ENCODE data around the gene SERINC5. TPM values are rescaled to one million over a fixed set of nuclear protein-coding genes. Genes with fewer than 3 reads are reported as not detected.
"Not testable (repeated sequence)": the region's sequence is repeated elsewhere in the genome, so short reads cannot be mapped to it uniquely, and the experiment has no call there.

SERINC5 gene
- total RNA-seq, 2 experiments from 2014 or later, result 28.1 to 36.0 TPM

DNA sequence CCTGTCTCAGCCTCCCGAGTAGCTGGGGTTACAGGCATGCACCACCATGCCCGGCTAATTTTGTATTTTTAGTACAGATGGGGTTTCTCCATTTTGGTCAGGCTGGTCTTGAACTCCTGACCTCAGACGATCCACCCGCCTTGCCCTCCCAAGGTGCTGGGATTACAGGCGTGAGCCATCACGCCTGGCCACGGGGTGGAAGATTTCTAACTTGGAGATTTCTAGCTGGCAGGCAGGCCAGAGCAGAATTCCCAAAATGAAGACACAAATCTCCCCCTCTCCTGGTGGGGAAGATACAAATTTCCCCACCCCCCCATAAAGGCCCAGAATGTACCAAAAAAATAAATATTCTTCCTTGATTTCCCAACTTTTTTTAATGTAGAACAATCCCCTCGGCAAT is 101.6 kb downstream of the SERINC5 start:
- POLR2A ChIA-PET; DNase-seq; H3K9me3 Mint-ChIP-seq (ENCODE audit: low read depth); ATAC-seq; H3K4me3 Mint-ChIP-seq; intact Hi-C loops (cut with DNase I, micrococcal nuclease); H3K27me3 Mint-ChIP-seq: not testable (repeated sequence)
- Mint-ChIP-seq H3K27ac (peak overlapping the region; percentile 55), H3K4me1 (peaks cover 64% of the 10 kb centered on the region), H3K36me3 (ENCODE audit: low read depth) (peaks cover 59% of the 10 kb centered on the region)
- CTCF ChIA-PET, result interaction anchor here (0.5 kb wide), 1 partner anchor 560 kb away, joined by 4 read pairs; no protein-coding TSS in a partner anchor

DNA sequence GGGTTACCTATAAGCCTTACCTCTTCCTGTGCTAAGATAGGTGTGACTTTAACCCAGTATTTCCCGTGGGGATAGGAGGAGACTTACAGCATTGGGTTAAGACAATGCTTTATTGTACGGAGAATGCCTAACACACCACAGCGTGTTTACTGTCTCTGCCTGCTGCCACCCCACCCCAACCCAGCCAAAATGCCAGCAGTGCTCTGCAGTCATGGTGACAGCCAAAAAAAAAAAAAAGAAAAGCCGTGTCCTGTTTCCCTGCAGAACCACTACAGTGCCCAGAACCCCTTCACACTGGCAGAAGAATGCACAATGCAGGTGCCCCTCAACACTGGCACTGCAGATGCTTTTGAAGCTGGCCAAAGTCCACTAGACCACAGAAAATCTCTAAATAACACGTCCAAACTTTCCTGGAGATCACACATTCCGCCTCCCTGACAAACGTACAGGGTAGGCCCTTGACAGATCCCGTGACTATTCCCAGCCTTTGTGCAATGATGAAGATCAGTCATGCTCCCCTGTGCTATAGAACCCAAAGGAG is 102.2 kb downstream of the SERINC5 start:
- Mint-ChIP-seq H3K4me1 (peaks cover 61% of the 10 kb centered on the region), H3K27me3 (no peaks in the 10 kb centered on the region), H3K4me3 (no peak overlapping the region), H3K9me3 (ENCODE audit: low read depth) (no peaks in the 10 kb centered on the region), H3K36me3 (ENCODE audit: low read depth) (peaks cover 60% of the 10 kb centered on the region), H3K27ac (peak overlapping the region; percentile 83)
- ChIA-PET CTCF (interaction anchor here (0.5 to 1.7 kb wide), 3 partner anchors 12 to 561 kb away, joined by 3 to 8 read pairs (median 4); no protein-coding TSS in a partner anchor), POLR2A (no interaction called here)
- no peak for ATAC-seq
- DNase-seq, result no peak
- intact Hi-C loops (cut with DNase I, micrococcal nuclease), result no loop called here

DNA sequence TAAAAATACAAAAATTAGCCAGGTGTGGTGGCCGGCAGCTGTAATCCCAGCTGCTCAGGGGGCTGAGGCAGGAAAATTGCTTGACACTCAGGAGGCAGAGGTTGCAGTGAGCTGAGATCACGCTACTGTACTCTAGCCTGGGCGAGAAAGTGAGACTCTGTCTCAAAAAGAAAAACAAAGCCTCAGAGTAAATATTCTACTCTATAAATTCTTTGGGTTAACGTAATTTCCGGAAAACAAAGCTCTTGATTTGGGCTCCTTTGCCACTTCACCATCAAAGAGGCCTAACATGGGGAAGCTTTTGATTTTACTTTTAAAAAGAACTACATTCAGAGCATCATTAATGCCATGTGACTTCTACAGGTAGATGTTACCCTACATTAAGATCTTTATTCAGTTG is 103.1 kb downstream of the SERINC5 start:
- H3K36me3 Mint-ChIP-seq (ENCODE audit: low read depth), result peaks cover 56% of the 10 kb centered on the region
- H3K4me3 Mint-ChIP-seq, result peak overlapping the region; percentile 22
- ATAC-seq (peak; percentile 66), DNase-seq (no peak)
- peaks cover 55% of the 10 kb centered on the region for H3K4me1 Mint-ChIP-seq
- no peaks in the 10 kb centered on the region for H3K27me3 Mint-ChIP-seq
- intact Hi-C loops (cut with DNase I, micrococcal nuclease), result no loop called here
- ChIA-PET POLR2A (interaction anchor here (0.6 kb wide), 2 partner anchors 83 to 1167 kb away, joined by 3 to 4 read pairs; no protein-coding TSS in a partner anchor), CTCF (interaction anchor here (1.0 to 1.7 kb wide), 2 partner anchors 11 to 61 kb away, joined by 4 to 8 read pairs; no protein-coding TSS in a partner anchor)
- no peaks in the 10 kb centered on the region for H3K9me3 Mint-ChIP-seq (ENCODE audit: low read depth)
- H3K27ac Mint-ChIP-seq, result peak overlapping the region; percentile 83

DNA sequence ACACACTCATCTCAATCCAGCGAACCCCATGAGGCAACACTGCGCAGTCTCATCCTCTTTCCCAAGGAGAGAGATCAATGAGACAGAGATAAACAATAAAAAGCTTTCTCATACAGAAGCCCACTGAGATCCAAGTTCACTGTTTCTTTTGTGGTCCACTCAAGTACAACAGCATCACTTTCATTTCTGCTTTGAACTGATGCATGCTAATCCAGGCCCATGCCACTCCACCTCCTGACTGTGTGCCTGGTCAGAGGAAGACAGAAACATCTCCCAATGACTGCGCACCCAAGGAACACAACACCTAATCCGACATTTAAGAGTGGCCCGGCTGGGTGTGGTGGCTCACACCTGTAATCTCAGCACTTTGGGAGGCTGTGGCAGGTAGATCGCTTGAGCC is 104.0 kb downstream of the SERINC5 start:
- Mint-ChIP-seq H3K9me3 (ENCODE audit: low read depth) (no peaks in the 10 kb centered on the region), H3K27me3 (no peaks in the 10 kb centered on the region), H3K4me1 (peaks cover 60% of the 10 kb centered on the region), H3K36me3 (ENCODE audit: low read depth) (peaks cover 59% of the 10 kb centered on the region), H3K27ac (peak overlapping the region; percentile 89), H3K4me3 (no peak overlapping the region)
- ChIA-PET CTCF (interaction anchor here (0.9 to 1.7 kb wide), 2 partner anchors 10 to 53 kb away, joined by 3 to 8 read pairs; no protein-coding TSS in a partner anchor), POLR2A (interaction anchor here (0.6 kb wide), 1 partner anchor 72 kb away, joined by 3 read pairs; no protein-coding TSS in a partner anchor)
- intact Hi-C loops (cut with DNase I, micrococcal nuclease), result no loop called here
- DNase-seq, result no peak
- ATAC-seq, result peak; percentile 30

DNA sequence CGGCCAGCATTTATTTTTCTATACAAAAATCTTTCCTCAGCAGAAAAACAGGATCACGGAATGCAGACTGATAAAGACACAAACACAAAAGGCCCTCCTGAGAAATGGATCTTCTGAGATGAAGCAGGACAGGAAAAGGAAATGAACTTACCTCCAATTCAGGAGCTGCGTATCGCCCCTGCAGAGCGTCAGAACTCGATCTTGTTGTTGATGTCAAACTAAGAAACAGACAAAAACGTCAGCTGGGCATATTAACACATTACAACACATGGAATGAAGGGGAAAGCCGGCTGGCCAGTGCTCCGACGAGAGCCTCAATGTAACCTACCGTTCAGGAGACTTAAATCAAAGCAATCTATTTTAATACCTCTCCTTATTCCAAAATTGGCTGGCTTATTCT is 105.1 kb downstream of the SERINC5 start:
- intact Hi-C loops (cut with DNase I, micrococcal nuclease), result no loop called here
- H3K27me3 Mint-ChIP-seq, result no peaks in the 10 kb centered on the region
- H3K4me3 Mint-ChIP-seq, result peak overlapping the region; percentile 28
- peaks cover 62% of the 10 kb centered on the region for H3K4me1 Mint-ChIP-seq
- ATAC-seq (peak; percentile 21), DNase-seq (peak; percentile 42)
- ChIA-PET CTCF (interaction anchor here (1.1 kb wide), 1 partner anchor 54 kb away, joined by 3 read pairs; no protein-coding TSS in a partner anchor), POLR2A (interaction anchor here (1.0 kb wide), 1 partner anchor 99 kb away, joined by 12 read pairs; no protein-coding TSS in a partner anchor)
- H3K9me3 Mint-ChIP-seq (ENCODE audit: low read depth), result no peaks in the 10 kb centered on the region
- peaks cover 60% of the 10 kb centered on the region for H3K36me3 Mint-ChIP-seq (ENCODE audit: low read depth)
- H3K27ac Mint-ChIP-seq, result peak overlapping the region; percentile 89

DNA sequence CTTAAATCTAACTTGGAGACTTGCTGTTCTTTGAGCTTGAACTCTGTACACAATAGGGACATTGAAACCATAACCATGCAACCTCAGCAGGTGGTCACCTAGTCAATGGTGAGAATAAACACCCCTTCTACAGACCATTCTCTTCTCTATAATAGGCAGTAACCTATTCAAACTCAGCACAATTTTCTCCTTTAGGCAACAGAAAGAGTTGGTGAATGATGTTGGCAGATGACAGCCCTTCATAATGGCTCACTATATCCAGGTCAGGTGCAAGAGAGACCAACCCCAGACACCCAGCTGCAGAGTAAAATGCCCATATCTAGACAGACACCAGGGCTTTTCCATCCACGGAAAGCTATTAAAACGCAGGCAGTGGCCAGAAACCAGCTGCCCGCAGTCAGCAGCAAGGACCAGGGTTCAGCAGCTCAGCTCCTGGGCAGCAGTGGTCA is 106.7 kb downstream of the SERINC5 start:
- Mint-ChIP-seq H3K4me3 (no peak overlapping the region), H3K9me3 (ENCODE audit: low read depth) (no peaks in the 10 kb centered on the region), H3K36me3 (ENCODE audit: low read depth) (peaks cover 62% of the 10 kb centered on the region), H3K27ac (no peak overlapping the region), H3K4me1 (peaks cover 63% of the 10 kb centered on the region), H3K27me3 (no peaks in the 10 kb centered on the region)
- ChIA-PET CTCF (interaction anchor here (0.8 to 2.2 kb wide), 3 partner anchors 20 to 369 kb away, joined by 3 to 7 read pairs (median 4); no protein-coding TSS in a partner anchor), POLR2A (no interaction called here)
- ATAC-seq (no peak), DNase-seq (no peak)
- intact Hi-C loops (cut with DNase I, micrococcal nuclease), result no loop called here

DNA sequence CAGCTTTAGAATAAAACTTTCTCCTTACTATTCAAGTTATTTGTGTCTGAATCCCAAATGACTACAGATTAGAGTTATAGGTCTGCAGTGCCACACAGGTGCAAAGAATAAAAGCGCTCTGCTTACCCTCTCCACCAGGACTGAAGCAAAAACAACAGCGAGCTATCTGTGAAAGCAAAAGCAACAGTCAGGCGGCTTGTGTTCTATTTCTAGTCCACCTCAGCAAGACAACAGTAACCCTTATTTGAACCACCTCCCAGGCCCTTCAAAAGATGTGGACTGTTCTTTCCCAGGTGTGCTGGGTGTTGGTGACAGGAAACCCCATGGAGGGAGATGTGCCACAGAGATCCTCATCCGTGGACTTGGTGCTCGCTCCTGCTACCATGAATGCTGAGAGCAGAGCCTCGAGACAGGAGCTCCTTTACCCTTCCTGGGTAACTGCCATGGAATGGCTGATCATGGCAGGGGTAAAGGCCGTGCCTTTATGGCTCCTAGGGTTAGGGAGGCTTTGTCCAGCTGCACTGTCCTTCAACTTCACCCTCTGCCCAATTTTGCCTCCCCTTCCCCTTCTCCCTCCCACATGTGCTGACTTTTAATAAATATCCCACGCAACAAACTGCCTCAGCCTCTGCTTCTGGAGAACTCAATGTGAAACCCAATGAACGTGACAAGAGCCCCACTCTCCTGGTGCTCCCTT is 108.6 kb downstream of the SERINC5 start:
- Mint-ChIP-seq H3K4me1 (peaks cover 63% of the 10 kb centered on the region), H3K27ac (peak overlapping the region; percentile 58)
- intact Hi-C loops (cut with DNase I, micrococcal nuclease), result no loop called here

DNA sequence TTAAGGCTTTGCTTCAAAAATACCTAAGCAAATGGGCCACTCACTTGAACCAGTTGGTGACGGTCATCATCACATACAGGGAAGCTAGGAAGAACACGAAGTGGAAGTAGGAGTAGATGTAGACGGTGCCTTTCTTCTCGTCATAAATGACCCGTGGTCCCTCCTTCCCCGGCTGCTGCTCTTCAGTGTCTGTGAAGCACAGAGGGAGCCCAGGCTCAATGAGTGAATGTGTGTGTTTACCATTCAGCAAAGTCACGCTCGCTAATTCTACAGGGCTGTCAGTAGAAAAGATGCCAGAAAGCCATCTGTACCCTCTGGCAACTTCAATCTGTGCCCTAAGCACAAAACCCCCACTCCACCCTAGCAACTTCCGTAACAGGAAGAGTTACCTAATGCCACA is 109.8 kb downstream of the SERINC5 start:
- ChIA-PET CTCF (interaction anchor here (0.9 kb wide), 1 partner anchor 129 kb away, joined by 3 read pairs; no protein-coding TSS in a partner anchor), POLR2A (interaction anchor here (0.8 kb wide), 1 partner anchor 16 kb away, joined by 3 read pairs; no protein-coding TSS in a partner anchor)
- no peak overlapping the region for H3K4me3 Mint-ChIP-seq
- no peaks in the 10 kb centered on the region for H3K9me3 Mint-ChIP-seq (ENCODE audit: low read depth)
- peaks cover 63% of the 10 kb centered on the region for H3K4me1 Mint-ChIP-seq
- ATAC-seq (no peak), DNase-seq (no peak)
- H3K27me3 Mint-ChIP-seq, result no peaks in the 10 kb centered on the region
- intact Hi-C loops (cut with DNase I, micrococcal nuclease), result no loop called here
- H3K27ac Mint-ChIP-seq, result no peak overlapping the region
- peaks cover 67% of the 10 kb centered on the region for H3K36me3 Mint-ChIP-seq (ENCODE audit: low read depth)

More for the DNA sequence above, 108.6 kb downstream of the SERINC5 start:
- H3K9me3 Mint-ChIP-seq (ENCODE audit: low read depth), result no peaks in the 10 kb centered on the region
- ChIA-PET POLR2A (no interaction called here), CTCF (interaction anchor here (1.0 to 1.5 kb wide), 3 partner anchors 8 to 46 kb away, joined by 3 to 5 read pairs (median 3); no protein-coding TSS in a partner anchor)
- peaks cover 72% of the 10 kb centered on the region for H3K36me3 Mint-ChIP-seq (ENCODE audit: low read depth)
- no peak for DNase-seq
- ATAC-seq, result no peak
- H3K27me3 Mint-ChIP-seq, result no peaks in the 10 kb centered on the region
- no peak overlapping the region for H3K4me3 Mint-ChIP-seq

DNA sequence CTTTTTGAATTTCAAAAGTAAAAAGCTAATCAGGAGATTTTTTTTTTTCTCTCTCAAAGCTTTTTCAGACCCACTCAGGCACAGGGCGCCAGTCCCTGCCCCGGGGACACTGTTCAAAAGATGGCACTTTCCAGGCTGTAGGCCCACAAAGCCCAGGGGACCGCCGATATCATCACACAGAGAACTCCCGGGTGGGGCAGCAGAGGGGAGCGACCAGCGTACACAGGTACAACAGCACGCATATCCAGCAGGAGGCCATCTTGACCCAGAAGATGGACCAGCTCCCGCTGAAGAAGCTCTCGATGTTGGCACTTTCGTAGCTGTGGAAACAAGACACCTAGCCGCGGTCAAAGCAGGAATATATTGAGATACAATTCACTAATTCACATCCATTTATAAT is 112.4 kb downstream of the SERINC5 start:
- ATAC-seq, result no peak
- ChIA-PET POLR2A (no interaction called here), CTCF (interaction anchor here (2.5 kb wide), 1 partner anchor 51 kb away, joined by 7 read pairs; no protein-coding TSS in a partner anchor)
- intact Hi-C loops (cut with DNase I, micrococcal nuclease), result loop anchor here in 1 of 2 experiments (5.0 kb wide), 1 partner anchor 49 kb away; no protein-coding TSS in a partner anchor
- Mint-ChIP-seq H3K4me1 (peaks cover 69% of the 10 kb centered on the region), H3K27ac (peak overlapping the region; percentile 26), H3K27me3 (no peaks in the 10 kb centered on the region), H3K9me3 (ENCODE audit: low read depth) (no peaks in the 10 kb centered on the region), H3K36me3 (ENCODE audit: low read depth) (peaks cover 52% of the 10 kb centered on the region), H3K4me3 (no peak overlapping the region)
- no peak for DNase-seq

DNA sequence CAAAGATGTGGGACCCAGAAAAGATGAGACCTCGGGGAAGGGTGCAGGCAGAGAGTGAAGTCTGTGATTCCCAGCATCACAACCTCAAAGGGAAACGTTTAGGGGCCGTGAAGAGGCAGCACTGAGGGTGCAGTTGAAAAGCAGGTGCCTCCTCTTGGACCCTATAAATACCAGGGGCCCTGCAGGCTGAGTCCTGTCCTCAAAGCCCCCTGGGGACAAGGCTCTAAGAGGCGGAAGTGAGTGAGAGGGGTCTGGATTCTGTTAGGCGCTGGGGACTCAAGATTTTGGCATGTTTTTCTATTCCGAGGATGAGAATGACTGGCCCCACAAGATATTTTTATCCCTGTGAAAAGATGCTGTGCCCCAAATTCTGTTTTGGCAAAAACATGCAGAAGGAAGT is 112.9 kb downstream of the SERINC5 start:
- DNase-seq, result no peak
- Mint-ChIP-seq H3K27ac (peak overlapping the region; percentile 94), H3K4me1 (peaks cover 74% of the 10 kb centered on the region), H3K9me3 (ENCODE audit: low read depth) (no peaks in the 10 kb centered on the region), H3K4me3 (peak overlapping the region; percentile 32), H3K36me3 (ENCODE audit: low read depth) (peaks cover 53% of the 10 kb centered on the region), H3K27me3 (no peaks in the 10 kb centered on the region)
- no peak for ATAC-seq
- intact Hi-C loops (cut with DNase I, micrococcal nuclease), result loop anchor here in 1 of 2 experiments (5.0 kb wide), 1 partner anchor 49 kb away; no protein-coding TSS in a partner anchor
- CTCF ChIA-PET, result interaction anchor here (2.5 kb wide), 1 partner anchor 51 kb away, joined by 7 read pairs; no protein-coding TSS in a partner anchor
- POLR2A ChIA-PET, result no interaction called here

DNA sequence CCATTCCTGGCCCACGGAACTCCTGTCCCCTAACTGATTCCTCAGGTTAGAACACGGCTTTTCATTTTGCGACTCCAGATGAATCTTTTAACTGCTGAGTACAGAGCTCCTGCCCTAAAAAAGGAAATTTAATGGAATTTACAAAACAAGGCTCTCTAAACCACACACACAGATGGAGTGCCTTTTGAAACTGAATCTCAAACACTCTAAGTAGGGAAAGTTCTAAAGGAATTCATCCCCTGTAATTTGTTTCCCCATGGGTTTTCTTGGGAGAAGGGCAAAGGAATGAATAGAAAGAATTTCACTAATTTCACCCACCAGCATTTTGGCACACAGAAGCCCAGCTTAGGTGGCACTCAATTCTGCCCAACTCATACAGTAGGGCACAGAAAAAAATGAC is 114.2 kb downstream of the SERINC5 start:
- intact Hi-C loops (cut with DNase I, micrococcal nuclease), result loop anchor here (2.0 to 5.0 kb wide), 2 partner anchors 51 to 113 kb away; no protein-coding TSS in a partner anchor
- peak overlapping the region; percentile 94 for H3K27ac Mint-ChIP-seq
- POLR2A ChIA-PET, result interaction anchor here (0.7 to 1.4 kb wide), 3 partner anchors 16 to 115 kb away, joined by 3 to 7 read pairs (median 5); partner anchors contain the start of gene SERINC5

More for the DNA sequence above, 114.2 kb downstream of the SERINC5 start:
- DNase-seq (no peak), ATAC-seq (no peak)
- H3K4me3 Mint-ChIP-seq, result peak overlapping the region; percentile 32
- H3K9me3 Mint-ChIP-seq (ENCODE audit: low read depth), result no peaks in the 10 kb centered on the region
- CTCF ChIA-PET, result interaction anchor here (0.9 to 2.5 kb wide), 5 partner anchors 11 to 113 kb away, joined by 3 to 8 read pairs (median 4); no protein-coding TSS in a partner anchor
- H3K36me3 Mint-ChIP-seq (ENCODE audit: low read depth), result peaks cover 43% of the 10 kb centered on the region
- no peaks in the 10 kb centered on the region for H3K27me3 Mint-ChIP-seq
- peaks cover 75% of the 10 kb centered on the region for H3K4me1 Mint-ChIP-seq

Measured in activated CD4-positive, alpha-beta T cell treated with anti-CD3 and anti-CD28 coated beads for 36 hours (primary cell).